ENCODE data around the gene ZNF445.
"Not testable (repeated sequence)": the region's sequence is repeated elsewhere in the genome, so short reads cannot be mapped to it uniquely, and the experiment has no call there.

The ZNF445 gene

GRCh38 chr3:44419116-44419922, 58.2 kb downstream of the ZNF445 start:
- Histone ChIP-seq H3K9me3 (ENCODE audit: control insufficient read depth, low read length) (no peaks in the 10 kb centered on the region), H3K36me3 (ENCODE audit: control insufficient read depth, insufficient read depth, low read length) (no peaks in the 10 kb centered on the region), H3K4me3 (ENCODE audit: extremely low read depth, insufficient read depth, low read length, poor library complexity, severe bottlenecking) (no peak overlapping the region), H3K4me1 (ENCODE audit: control insufficient read depth, insufficient read depth, low read length, poor library complexity, severe bottlenecking) (no peaks in the 10 kb centered on the region), H3K27ac (ENCODE audit: low read depth, low read length, severe bottlenecking) (no peak overlapping the region)
- WGBS, 2 experiments (ENCODE audit: insufficient coverage in 2 of 2), result 74 to 76% methylated on average over 11 of the region's 11 CpGs

GRCh38 chr3:44418549-44418948, 58.9 kb downstream of the ZNF445 start:
- 73 to 85% methylated on average over 2 of the region's 2 CpGs for WGBS, 2 experiments (ENCODE audit: insufficient coverage in 2 of 2)
- H3K27ac ChIP-seq (ENCODE audit: low read depth, low read length, severe bottlenecking), result no peak overlapping the region
- no peaks in the 10 kb centered on the region for H3K9me3 ChIP-seq (ENCODE audit: control insufficient read depth, low read length)
- no peaks in the 10 kb centered on the region for H3K4me1 ChIP-seq (ENCODE audit: control insufficient read depth, insufficient read depth, low read length, poor library complexity, severe bottlenecking)
- no peaks in the 10 kb centered on the region for H3K36me3 ChIP-seq (ENCODE audit: control insufficient read depth, insufficient read depth, low read length)
- no peak overlapping the region for H3K4me3 ChIP-seq (ENCODE audit: extremely low read depth, insufficient read depth, low read length, poor library complexity, severe bottlenecking)

- not testable (repeated sequence) for H3K4me3 ChIP-seq (ENCODE audit: extremely low read depth, insufficient read depth, low read length, poor library complexity, severe bottlenecking); H3K4me1 ChIP-seq (ENCODE audit: control insufficient read depth, insufficient read depth, low read length, poor library complexity, severe bottlenecking); H3K9me3 ChIP-seq (ENCODE audit: control insufficient read depth, low read length); H3K27ac ChIP-seq (ENCODE audit: low read depth, low read length, severe bottlenecking); H3K36me3 ChIP-seq (ENCODE audit: control insufficient read depth, insufficient read depth, low read length)
- 100% methylated on average over 1 to 2 of the region's 4 CpGs for WGBS, 2 experiments (ENCODE audit: insufficient coverage in 2 of 2)
Observed at GRCh38 chr3:44418118-44418517, 59.4 kb downstream of the ZNF445 start.

GRCh38 chr3:44416031-44417030, 61.1 kb downstream of the ZNF445 start:
- no peak overlapping the region for H3K27ac ChIP-seq (ENCODE audit: low read depth, low read length, severe bottlenecking)
- H3K4me3 ChIP-seq (ENCODE audit: extremely low read depth, insufficient read depth, low read length, poor library complexity, severe bottlenecking), result no peak overlapping the region
- WGBS, 2 experiments (ENCODE audit: insufficient coverage in 2 of 2), result 83 to 89% methylated on average over 4 to 7 of the region's 11 CpGs
- no peaks in the 10 kb centered on the region for H3K9me3 ChIP-seq (ENCODE audit: control insufficient read depth, low read length)
- no peaks in the 10 kb centered on the region for H3K4me1 ChIP-seq (ENCODE audit: control insufficient read depth, insufficient read depth, low read length, poor library complexity, severe bottlenecking)
- no peaks in the 10 kb centered on the region for H3K36me3 ChIP-seq (ENCODE audit: control insufficient read depth, insufficient read depth, low read length)

- H3K4me3 ChIP-seq (ENCODE audit: extremely low read depth, insufficient read depth, low read length, poor library complexity, severe bottlenecking), result no peak overlapping the region
- H3K4me1 ChIP-seq (ENCODE audit: control insufficient read depth, insufficient read depth, low read length, poor library complexity, severe bottlenecking), result no peaks in the 10 kb centered on the region
- H3K36me3 ChIP-seq (ENCODE audit: control insufficient read depth, insufficient read depth, low read length), result no peaks in the 10 kb centered on the region
- 92 to 95% methylated on average over 11 of the region's 11 CpGs for WGBS, 2 experiments (ENCODE audit: insufficient coverage in 2 of 2)
- H3K9me3 ChIP-seq (ENCODE audit: control insufficient read depth, low read length), result no peaks in the 10 kb centered on the region
- no peak overlapping the region for H3K27ac ChIP-seq (ENCODE audit: low read depth, low read length, severe bottlenecking)
Observed at GRCh38 chr3:44415421-44415820, 62.0 kb downstream of the ZNF445 start.

GRCh38 chr3:44414517-44415090, 62.9 kb downstream of the ZNF445 start:
- H3K4me1 ChIP-seq (ENCODE audit: control insufficient read depth, insufficient read depth, low read length, poor library complexity, severe bottlenecking), result no peaks in the 10 kb centered on the region
- H3K4me3 ChIP-seq (ENCODE audit: extremely low read depth, insufficient read depth, low read length, poor library complexity, severe bottlenecking), result no peak overlapping the region
- no peaks in the 10 kb centered on the region for H3K36me3 ChIP-seq (ENCODE audit: control insufficient read depth, insufficient read depth, low read length)
- H3K9me3 ChIP-seq (ENCODE audit: control insufficient read depth, low read length), result no peaks in the 10 kb centered on the region
- 90 to 91% methylated on average over 10 to 11 of the region's 11 CpGs for WGBS, 2 experiments (ENCODE audit: insufficient coverage in 2 of 2)
- H3K27ac ChIP-seq (ENCODE audit: low read depth, low read length, severe bottlenecking), result no peak overlapping the region

GRCh38 chr3:44412365-44412764, 65.1 kb downstream of the ZNF445 start:
- Histone ChIP-seq H3K27ac (ENCODE audit: low read depth, low read length, severe bottlenecking) (no peak overlapping the region), H3K9me3 (ENCODE audit: control insufficient read depth, low read length) (no peaks in the 10 kb centered on the region), H3K4me3 (ENCODE audit: extremely low read depth, insufficient read depth, low read length, poor library complexity, severe bottlenecking) (no peak overlapping the region), H3K4me1 (ENCODE audit: control insufficient read depth, insufficient read depth, low read length, poor library complexity, severe bottlenecking) (no peaks in the 10 kb centered on the region), H3K36me3 (ENCODE audit: control insufficient read depth, insufficient read depth, low read length) (no peaks in the 10 kb centered on the region)
- WGBS, 2 experiments (ENCODE audit: insufficient coverage in 2 of 2), result 86 to 90% methylated on average over 9 to 10 of the region's 10 CpGs

GRCh38 chr3:44411031-44411645, 66.3 kb downstream of the ZNF445 start:
- no peaks in the 10 kb centered on the region for H3K4me1 ChIP-seq (ENCODE audit: control insufficient read depth, insufficient read depth, low read length, poor library complexity, severe bottlenecking)
- H3K27ac ChIP-seq (ENCODE audit: low read depth, low read length, severe bottlenecking), result no peak overlapping the region
- no peaks in the 10 kb centered on the region for H3K36me3 ChIP-seq (ENCODE audit: control insufficient read depth, insufficient read depth, low read length)
- H3K9me3 ChIP-seq (ENCODE audit: control insufficient read depth, low read length), result no peaks in the 10 kb centered on the region
- H3K4me3 ChIP-seq (ENCODE audit: extremely low read depth, insufficient read depth, low read length, poor library complexity, severe bottlenecking), result no peak overlapping the region
- 89 to 94% methylated on average over 5 to 10 of the region's 11 CpGs for WGBS, 2 experiments (ENCODE audit: insufficient coverage in 2 of 2)

- H3K9me3 ChIP-seq (ENCODE audit: control insufficient read depth, low read length), result no peaks in the 10 kb centered on the region
- H3K4me3 ChIP-seq (ENCODE audit: extremely low read depth, insufficient read depth, low read length, poor library complexity, severe bottlenecking), result no peak overlapping the region
- 86 to 89% methylated on average over 4 of the region's 4 CpGs for WGBS, 2 experiments (ENCODE audit: insufficient coverage in 2 of 2)
- no peak overlapping the region for H3K27ac ChIP-seq (ENCODE audit: low read depth, low read length, severe bottlenecking)
- H3K36me3 ChIP-seq (ENCODE audit: control insufficient read depth, insufficient read depth, low read length), result no peaks in the 10 kb centered on the region
- no peaks in the 10 kb centered on the region for H3K4me1 ChIP-seq (ENCODE audit: control insufficient read depth, insufficient read depth, low read length, poor library complexity, severe bottlenecking)
Observed at GRCh38 chr3:44409640-44410410, 67.6 kb downstream of the ZNF445 start.

- WGBS, 2 experiments (ENCODE audit: insufficient coverage in 2 of 2), result 78 to 100% methylated on average over 1 of the region's 3 CpGs
- no peaks in the 10 kb centered on the region for H3K9me3 ChIP-seq (ENCODE audit: control insufficient read depth, low read length)
- H3K36me3 ChIP-seq (ENCODE audit: control insufficient read depth, insufficient read depth, low read length), result no peaks in the 10 kb centered on the region
Observed at GRCh38 chr3:44402548-44402947, 74.9 kb downstream of the ZNF445 start.

More at GRCh38 chr3:44402548-44402947, 74.9 kb downstream of the ZNF445 start:
- H3K27ac ChIP-seq (ENCODE audit: low read depth, low read length, severe bottlenecking), result no peak overlapping the region
- H3K4me3 ChIP-seq (ENCODE audit: extremely low read depth, insufficient read depth, low read length, poor library complexity, severe bottlenecking), result no peak overlapping the region
- H3K4me1 ChIP-seq (ENCODE audit: control insufficient read depth, insufficient read depth, low read length, poor library complexity, severe bottlenecking), result no peaks in the 10 kb centered on the region
